Immature natural killer cell (primary cell): ENCODE data around the gene DNALI1. TPM values are rescaled to one million over a fixed set of nuclear protein-coding genes. Genes with fewer than 3 reads are reported as not detected.
"Not testable (repeated sequence)": the region's sequence is repeated elsewhere in the genome, so short reads cannot be mapped to it uniquely, and the experiment has no call there.

ENCODE experiments used
- DNase-seq, 3 donors: peaks; one replicate each; pipeline ENCODE4 v3.0.0; 2022; ENCODE audit warnings: mixed read lengths in 1 of 3
- H3K27ac Mint-ChIP-seq, 6 donors: one replicate each; pipeline ENCODE4 v1.8.0; 2020; ENCODE audit warnings: mixed read lengths in 6 of 6, mild to moderate bottlenecking in 5 of 6, inconsistent platforms in 4 of 6, moderate library complexity in 3 of 6
- H3K27me3 Mint-ChIP-seq, 3 donors: one replicate each; pipeline ENCODE4 v1.8.0; 2020 to 2021; ENCODE audit warnings: low read depth in 3 of 3, mild to moderate bottlenecking in 3 of 3, mixed read lengths in 3 of 3, moderate library complexity in 3 of 3, inconsistent platforms in 1 of 3
- H3K36me3 Mint-ChIP-seq, 3 donors: one replicate each; pipeline ENCODE4 v1.8.0; 2020; ENCODE audit warnings: mixed read lengths in 3 of 3, inconsistent platforms in 2 of 3, mild to moderate bottlenecking in 2 of 3
- H3K4me1 Mint-ChIP-seq, 2 donors: one replicate each; pipeline ENCODE4 v1.8.0; 2020; ENCODE audit warnings: inconsistent platforms in 2 of 2, mild to moderate bottlenecking in 2 of 2, mixed read lengths in 2 of 2, moderate library complexity in 1 of 2
- H3K4me3 Mint-ChIP-seq, 5 donors: one replicate each; pipeline ENCODE4 v1.8.0; 2020; ENCODE audit warnings: mild to moderate bottlenecking in 5 of 5, mixed read lengths in 5 of 5, inconsistent platforms in 3 of 5, moderate library complexity in 3 of 5
- H3K9me3 Mint-ChIP-seq, 6 donors: one replicate each; pipeline ENCODE4 v1.8.0; 2020; ENCODE audit warnings: mild to moderate bottlenecking in 6 of 6, mixed read lengths in 6 of 6, inconsistent platforms in 4 of 6, moderate library complexity in 3 of 6
- polyA plus RNA-seq, 3 donors: library from polyadenylated mRNA; unstranded; fragments of 300-500 nt; fragmentation: Illumina TruSeq; gene quantifications; one replicate each; pipeline ENCODE4 v1.2.3, GENCODE V29; 2021

The DNALI1 gene
- polyA plus RNA-seq, 3 donors from 2014 or later = not detected

- H3K27me3 Mint-ChIP-seq = peaks cover 0 to 5% (median 4%) of the 10 kb centered on the region in 3 donors
- H3K4me3 Mint-ChIP-seq = no peak overlapping the region
- H3K36me3 Mint-ChIP-seq = peaks cover under 1 to 16% (median 3%) of the 10 kb centered on the region in 3 donors
- H3K27ac Mint-ChIP-seq = peak overlapping the region in 1 of 6 donors; percentile 35
- no peaks in the 10 kb centered on the region for H3K4me1 Mint-ChIP-seq
- DNase-seq = no peak
- H3K9me3 Mint-ChIP-seq = no peaks in the 10 kb centered on the region
These were observed 4.7 kb downstream of the DNALI1 start for GRCh38 chr1:37561133-37562132.

GRCh38 chr1:37562984-37563383, 6.2 kb downstream of the DNALI1 start:
- Mint-ChIP-seq H3K4me3 (no peak overlapping the region), H3K4me1 (no peaks in the 10 kb centered on the region), H3K9me3 (no peaks in the 10 kb centered on the region), H3K27me3 (peaks cover 0 to 4% (median 3%) of the 10 kb centered on the region in 3 donors), H3K27ac (peak overlapping the region in 1 of 6 donors; percentile 2), H3K36me3 (peaks cover 6 to 30% (median 16%) of the 10 kb centered on the region in 3 donors)
- DNase-seq = no peak

DNA sequence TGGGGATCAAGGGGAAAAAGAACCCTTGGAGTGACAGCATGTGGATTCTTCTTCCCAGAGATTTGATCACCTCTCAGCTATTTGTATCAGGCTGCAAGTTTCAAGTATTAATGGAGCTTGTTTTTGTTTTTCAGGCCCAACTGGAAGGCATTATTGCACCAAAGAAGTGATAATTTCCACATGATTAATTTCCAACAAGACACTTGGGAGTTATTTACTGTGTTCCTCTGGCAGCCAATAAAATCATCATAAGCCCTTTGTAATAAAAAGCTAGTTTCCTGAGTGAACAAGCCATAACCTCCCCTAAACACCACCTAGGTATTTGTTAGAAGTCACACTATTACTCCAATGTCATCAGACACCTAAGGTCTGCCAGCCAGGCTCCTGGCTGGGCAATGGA, 8.2 kb downstream of the DNALI1 start:
- H3K4me1 Mint-ChIP-seq = no peaks in the 10 kb centered on the region
- H3K9me3 Mint-ChIP-seq = no peaks in the 10 kb centered on the region
- peaks cover 0 to 3% (median 0%) of the 10 kb centered on the region in 3 donors for H3K27me3 Mint-ChIP-seq
- H3K4me3 Mint-ChIP-seq = no peak overlapping the region
- DNase-seq = no peak
- no peak overlapping the region for H3K27ac Mint-ChIP-seq
- H3K36me3 Mint-ChIP-seq = peaks cover 18 to 47% (median 31%) of the 10 kb centered on the region in 3 donors

GRCh38 chr1:37567023-37567422, 10.3 kb downstream of the DNALI1 start:
- Mint-ChIP-seq H3K4me1 (no peaks in the 10 kb centered on the region), H3K36me3 (peaks cover 24 to 64% (median 42%) of the 10 kb centered on the region in 3 donors)
- no peak for DNase-seq

DNA sequence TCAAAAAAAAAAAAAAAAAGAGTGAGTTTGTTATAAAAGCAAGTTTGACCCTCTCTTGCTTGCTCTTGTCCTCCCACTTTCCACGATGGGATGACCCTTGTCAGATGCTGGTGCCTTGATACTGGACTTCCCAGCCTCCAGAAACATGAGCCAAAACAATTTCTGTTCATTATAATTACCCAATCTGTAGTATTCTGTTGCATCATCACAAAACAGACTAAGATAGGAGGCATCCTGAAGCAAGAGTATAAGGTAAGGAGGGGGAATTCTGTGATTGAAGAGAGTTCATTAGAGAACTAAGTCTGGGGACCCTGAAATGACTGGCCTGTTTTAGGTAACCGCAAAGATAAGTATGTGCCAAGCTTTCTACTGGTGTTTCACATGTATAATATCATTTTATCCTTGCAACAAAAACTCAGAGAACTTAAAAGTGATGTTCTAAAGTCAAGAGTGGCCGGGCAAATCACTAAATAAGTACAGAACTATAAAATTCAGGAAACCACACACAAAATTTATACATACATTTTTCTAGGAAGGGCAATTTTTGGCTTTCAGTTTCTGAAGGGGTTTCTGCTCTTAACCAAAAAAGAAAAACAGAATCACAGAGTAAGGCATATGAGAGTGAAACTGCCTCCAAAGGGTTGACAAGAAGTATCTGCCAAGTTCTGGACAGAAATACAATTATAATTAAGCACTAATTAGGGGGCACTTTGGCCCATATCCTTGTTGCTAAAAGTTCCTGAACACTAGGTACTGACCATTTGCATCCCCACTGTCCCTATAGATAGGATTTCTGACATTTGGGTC, 14.0 kb downstream of the DNALI1 start:
- Mint-ChIP-seq H3K27me3 (no peaks in the 10 kb centered on the region), H3K36me3 (peaks cover 42 to 84% (median 67%) of the 10 kb centered on the region in 3 donors), H3K9me3 (no peaks in the 10 kb centered on the region), H3K4me3 (no peak overlapping the region), H3K27ac (peak overlapping the region in 1 of 6 donors; percentile 13), H3K4me1 (no peaks in the 10 kb centered on the region)
- no peak for DNase-seq

More at GRCh38 chr1:37567023-37567422, 10.3 kb downstream of the DNALI1 start:
- Mint-ChIP-seq H3K27me3 (peaks cover 0 to 3% (median 0%) of the 10 kb centered on the region in 3 donors), H3K9me3 (no peaks in the 10 kb centered on the region), H3K4me3 (no peak overlapping the region), H3K27ac (no peak overlapping the region)

DNA sequence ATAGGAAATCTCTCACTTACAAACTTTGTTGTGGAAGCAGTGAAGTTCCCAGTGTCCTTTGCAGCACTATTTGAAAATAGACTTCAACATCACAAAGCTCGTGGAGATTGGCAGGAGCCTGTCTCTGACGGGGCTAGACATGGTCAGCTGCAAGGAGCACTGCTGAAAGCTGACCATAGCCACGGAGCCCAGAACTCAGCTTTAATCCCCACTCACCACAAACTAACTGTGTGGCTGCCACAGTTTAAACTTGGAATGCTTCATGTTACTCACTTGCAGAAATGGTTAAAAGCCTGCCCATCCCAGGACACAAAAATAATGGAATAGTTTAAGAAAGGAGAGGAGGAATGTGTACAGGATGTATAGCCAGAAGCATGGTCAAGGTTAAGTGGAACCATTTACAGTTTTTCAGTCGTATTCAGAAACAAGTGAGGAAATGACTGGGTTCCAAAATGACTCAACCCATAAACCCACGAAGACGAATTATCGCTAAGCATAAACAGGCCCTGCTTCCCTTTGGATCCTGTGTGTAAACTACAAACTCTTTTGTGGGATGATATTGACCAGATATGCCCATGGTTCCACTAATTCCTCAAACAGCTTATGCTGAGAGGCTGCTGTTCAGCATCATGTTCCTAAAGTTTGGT, 18.2 kb downstream of the DNALI1 start:
- peaks cover 36 to 74% (median 51%) of the 10 kb centered on the region in 3 donors for H3K36me3 Mint-ChIP-seq
- no peaks in the 10 kb centered on the region for H3K4me1 Mint-ChIP-seq
- no peak overlapping the region for H3K27ac Mint-ChIP-seq
- no peaks in the 10 kb centered on the region for H3K9me3 Mint-ChIP-seq
- no peak for DNase-seq
- no peak overlapping the region for H3K4me3 Mint-ChIP-seq
- no peaks in the 10 kb centered on the region for H3K27me3 Mint-ChIP-seq

- DNase-seq = no peak
- H3K27ac Mint-ChIP-seq = peak overlapping the region in 1 of 6 donors; percentile 31
- no peak overlapping the region for H3K4me3 Mint-ChIP-seq
- no peaks in the 10 kb centered on the region for H3K9me3 Mint-ChIP-seq
- H3K4me1 Mint-ChIP-seq = no peaks in the 10 kb centered on the region
- H3K27me3 Mint-ChIP-seq = no peaks in the 10 kb centered on the region
- peaks cover 35 to 78% (median 49%) of the 10 kb centered on the region in 3 donors for H3K36me3 Mint-ChIP-seq
These were observed 19.0 kb downstream of the DNALI1 start for GRCh38 chr1:37575692-37576091.

DNA sequence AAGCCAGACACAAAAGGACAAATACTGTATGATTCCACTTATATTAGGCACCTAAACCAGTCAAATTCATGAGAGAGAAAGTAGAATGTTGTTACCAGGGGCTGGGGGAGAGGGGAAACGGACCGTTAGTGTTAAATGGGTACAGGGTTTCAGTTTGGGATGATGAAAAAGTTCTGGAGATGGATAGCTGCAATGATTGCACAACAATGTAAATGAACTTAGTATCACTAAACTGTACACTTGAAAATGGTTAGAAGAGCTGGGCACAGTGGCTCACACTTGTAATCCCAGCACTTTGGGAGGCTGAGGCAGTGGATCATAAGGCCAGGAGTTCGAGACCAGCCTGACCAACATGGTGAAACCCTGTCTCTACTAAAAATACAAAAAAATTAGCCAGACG, 27.8 kb downstream of the DNALI1 start:
- H3K27me3 Mint-ChIP-seq, H3K27ac Mint-ChIP-seq, H3K9me3 Mint-ChIP-seq, H3K4me3 Mint-ChIP-seq, DNase-seq, H3K4me1 Mint-ChIP-seq: not testable (repeated sequence)
- peaks cover 10 to 66% (median 34%) of the 10 kb centered on the region in 3 donors for H3K36me3 Mint-ChIP-seq

GRCh38 chr1:37588939-37589338, 32.2 kb downstream of the DNALI1 start:
- no peak overlapping the region for H3K4me3 Mint-ChIP-seq
- peaks cover 4 to 53% (median 31%) of the 10 kb centered on the region in 3 donors for H3K36me3 Mint-ChIP-seq
- H3K27me3 Mint-ChIP-seq = peaks cover 0 to 2% (median 0%) of the 10 kb centered on the region in 3 donors
- no peak overlapping the region for H3K27ac Mint-ChIP-seq
- no peaks in the 10 kb centered on the region for H3K9me3 Mint-ChIP-seq
- no peak for DNase-seq
- peaks cover under 1 to 19% of the 10 kb centered on the region in 2 donors for H3K4me1 Mint-ChIP-seq

- Mint-ChIP-seq H3K9me3 (no peaks in the 10 kb centered on the region), H3K36me3 (peaks cover 0 to 20% (median 15%) of the 10 kb centered on the region in 3 donors)
These were observed 37.0 kb downstream of the DNALI1 start for GRCh38 chr1:37593726-37594125.

DNA sequence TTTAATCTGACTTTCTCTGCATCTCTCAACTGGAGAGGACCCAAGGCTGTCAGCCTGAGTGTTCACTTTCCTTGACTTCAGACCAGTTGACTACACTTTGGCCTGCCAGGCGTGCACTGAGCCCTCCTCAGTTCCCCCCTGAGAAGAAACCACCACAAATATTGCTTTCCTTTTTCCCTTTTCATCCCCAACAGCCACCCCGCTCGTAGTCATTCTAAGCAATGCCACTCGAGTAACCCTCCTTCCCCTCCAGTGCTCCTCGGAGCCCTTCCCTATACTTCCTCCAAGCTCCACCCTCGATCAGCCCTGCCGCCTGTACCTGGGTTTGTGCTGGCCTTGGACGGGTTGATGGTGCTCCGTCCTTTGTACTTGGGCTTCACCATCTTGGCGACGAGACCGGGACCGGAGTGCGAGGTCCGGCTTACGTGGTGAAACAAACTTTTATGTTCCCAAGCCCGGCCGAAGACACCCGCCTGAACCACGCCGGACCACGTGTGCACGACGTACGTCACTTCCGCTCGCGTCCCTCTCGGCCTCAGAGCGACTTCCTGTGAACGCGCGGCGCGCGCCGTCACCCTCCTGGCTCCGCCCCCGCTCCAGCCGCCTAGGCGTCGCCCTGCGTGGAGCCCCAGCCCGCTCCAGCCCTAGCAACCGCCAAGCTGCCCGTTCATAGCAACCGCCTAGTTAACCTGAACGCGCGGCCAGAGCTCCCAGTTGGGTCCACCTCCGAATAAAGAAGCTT, 38.9 kb downstream of the DNALI1 start, which contains the start of gene GNL2:
Gene GNL2 (minus strand): TSS at position 498 of the 742 bp plus-strand sequence. CDS start 115 bp downstream, at position 383.
- peak; percentile 97 to 99 (median 98) for DNase-seq
- Mint-ChIP-seq H3K27ac (peak within 1 kb of the TSS; percentile 98 to 100 (median 100)), H3K27me3 (peaks cover 0 to 9% (median 6%) of the 10 kb centered on the region in 3 donors), H3K4me1 (peaks cover 23 to 47% of the 10 kb centered on the region in 2 donors), H3K36me3 (peaks cover 0 to 10% (median 9%) of the 10 kb centered on the region in 3 donors), H3K4me3 (peak within 1 kb of the TSS; percentile 99 to 100 (median 100)), H3K9me3 (no peaks in the 10 kb centered on the region)

More at GRCh38 chr1:37593726-37594125, 37.0 kb downstream of the DNALI1 start:
- peak overlapping the region in 2 of 6 donors; percentile 39 to 71 for H3K27ac Mint-ChIP-seq
- peaks cover 23 to 47% of the 10 kb centered on the region in 2 donors for H3K4me1 Mint-ChIP-seq
- DNase-seq = no peak
- peaks cover 2 to 9% (median 6%) of the 10 kb centered on the region in 3 donors for H3K27me3 Mint-ChIP-seq
- H3K4me3 Mint-ChIP-seq = peak overlapping the region in 2 of 5 donors; percentile 15 to 44

GRCh38 chr1:37596182-37596667, 39.5 kb downstream of the DNALI1 start:
- peaks cover 23 to 42% of the 10 kb centered on the region in 2 donors for H3K4me1 Mint-ChIP-seq
- H3K27me3 Mint-ChIP-seq = peaks cover 0 to 9% (median 6%) of the 10 kb centered on the region in 3 donors
- H3K27ac Mint-ChIP-seq = peak overlapping the region; percentile 98 to 100 (median 100)
- no peak for DNase-seq
- peaks cover 0 to 4% (median 3%) of the 10 kb centered on the region in 3 donors for H3K36me3 Mint-ChIP-seq
- no peaks in the 10 kb centered on the region for H3K9me3 Mint-ChIP-seq
- peak overlapping the region; percentile 99 to 100 (median 100) for H3K4me3 Mint-ChIP-seq
